Astrocyte (in vitro differentiated cells and primary cell): Measurements from ENCODE around the gene S100A9.

Experiments
- EZH2 ChIP-seq: IDR thresholded peaks from 2 replicates; pipeline ENCODE4 v1.6.1; 2012; ENCODE audit warnings: mild to moderate bottlenecking, low read length, inconsistent platforms; ENCODE audit not compliant: insufficient read depth
- TF ChIP-seq, protein P1 (sequence below): IDR thresholded peaks from 2 replicates; pipeline ENCODE4 v1.5.1; 2011; ENCODE audit warnings: low read depth, mild to moderate bottlenecking, inconsistent platforms, low read length, moderate library complexity; ENCODE audit not compliant: insufficient read depth

GRCh38 chr1:153357076-153357852 lies 390 bp upstream of the S100A9 start:
- TF ChIP-seq, protein P1, sequence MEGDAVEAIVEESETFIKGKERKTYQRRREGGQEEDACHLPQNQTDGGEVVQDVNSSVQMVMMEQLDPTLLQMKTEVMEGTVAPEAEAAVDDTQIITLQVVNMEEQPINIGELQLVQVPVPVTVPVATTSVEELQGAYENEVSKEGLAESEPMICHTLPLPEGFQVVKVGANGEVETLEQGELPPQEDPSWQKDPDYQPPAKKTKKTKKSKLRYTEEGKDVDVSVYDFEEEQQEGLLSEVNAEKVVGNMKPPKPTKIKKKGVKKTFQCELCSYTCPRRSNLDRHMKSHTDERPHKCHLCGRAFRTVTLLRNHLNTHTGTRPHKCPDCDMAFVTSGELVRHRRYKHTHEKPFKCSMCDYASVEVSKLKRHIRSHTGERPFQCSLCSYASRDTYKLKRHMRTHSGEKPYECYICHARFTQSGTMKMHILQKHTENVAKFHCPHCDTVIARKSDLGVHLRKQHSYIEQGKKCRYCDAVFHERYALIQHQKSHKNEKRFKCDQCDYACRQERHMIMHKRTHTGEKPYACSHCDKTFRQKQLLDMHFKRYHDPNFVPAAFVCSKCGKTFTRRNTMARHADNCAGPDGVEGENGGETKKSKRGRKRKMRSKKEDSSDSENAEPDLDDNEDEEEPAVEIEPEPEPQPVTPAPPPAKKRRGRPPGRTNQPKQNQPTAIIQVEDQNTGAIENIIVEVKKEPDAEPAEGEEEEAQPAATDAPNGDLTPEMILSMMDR, result no peak
- no peak for TF ChIP-seq EZH2
